Measurements from ENCODE around the gene GALE.

GRCh38 chr1:23823767-23824166 is 23.2 kb upstream of the GALE start:
- TF ChIP-seq, protein P1, sequence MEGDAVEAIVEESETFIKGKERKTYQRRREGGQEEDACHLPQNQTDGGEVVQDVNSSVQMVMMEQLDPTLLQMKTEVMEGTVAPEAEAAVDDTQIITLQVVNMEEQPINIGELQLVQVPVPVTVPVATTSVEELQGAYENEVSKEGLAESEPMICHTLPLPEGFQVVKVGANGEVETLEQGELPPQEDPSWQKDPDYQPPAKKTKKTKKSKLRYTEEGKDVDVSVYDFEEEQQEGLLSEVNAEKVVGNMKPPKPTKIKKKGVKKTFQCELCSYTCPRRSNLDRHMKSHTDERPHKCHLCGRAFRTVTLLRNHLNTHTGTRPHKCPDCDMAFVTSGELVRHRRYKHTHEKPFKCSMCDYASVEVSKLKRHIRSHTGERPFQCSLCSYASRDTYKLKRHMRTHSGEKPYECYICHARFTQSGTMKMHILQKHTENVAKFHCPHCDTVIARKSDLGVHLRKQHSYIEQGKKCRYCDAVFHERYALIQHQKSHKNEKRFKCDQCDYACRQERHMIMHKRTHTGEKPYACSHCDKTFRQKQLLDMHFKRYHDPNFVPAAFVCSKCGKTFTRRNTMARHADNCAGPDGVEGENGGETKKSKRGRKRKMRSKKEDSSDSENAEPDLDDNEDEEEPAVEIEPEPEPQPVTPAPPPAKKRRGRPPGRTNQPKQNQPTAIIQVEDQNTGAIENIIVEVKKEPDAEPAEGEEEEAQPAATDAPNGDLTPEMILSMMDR (conservative IDR thresholded peaks at IDR 0.05; ENCODE audit: low read length), result no peak
- no peak for TF ChIP-seq EZH2phosphoT487 (IDR thresholded peaks at IDR 0.05; ENCODE audit: borderline replicate concordance)

Measured in Loucy (cell line).